K562 (cell line): ENCODE results near the gene POLD1. TPM values are rescaled to one million over a fixed set of nuclear protein-coding genes. Genes with fewer than 3 reads are reported as not detected.
A peak's percentile ranks its signal among the peaks of the same experiment; 100 is the strongest.

Experiments used
- FOXK1 ChIP-seq: sonication (generic); formaldehyde crosslinking; IDR thresholded peaks from 2 replicates; pipeline ENCODE4 v1.8.0; 2022; ENCODE audit warnings: missing genetic modification reagents, mild to moderate bottlenecking, borderline replicate concordance
- GTF2A2 ChIP-seq: IDR thresholded peaks from 2 replicates; pipeline ENCODE4 v1.6.1; 2016; ENCODE audit warnings: mild to moderate bottlenecking, missing genetic modification characterization, missing compliant biosample characterization
- LARP7 ChIP-seq: fragments of 450-650 bp; IDR thresholded peaks from 2 replicates; pipeline ENCODE4 v1.6.1; 2016
- MCM5 ChIP-seq: fragments of 450-650 bp; IDR thresholded peaks from 2 replicates; pipeline ENCODE4 v1.6.1; 2016; ENCODE audit warnings: low read depth
- MEF2A ChIP-seq: IDR thresholded peaks from 2 replicates; pipeline ENCODE4 v1.6.1; 2011; ENCODE audit warnings: low read depth, mild to moderate bottlenecking, low read length, moderate library complexity; ENCODE audit not compliant: control insufficient read depth
- POU5F1 ChIP-seq: fragments of 150-350 bp; IDR thresholded peaks from 2 replicates; pipeline ENCODE4 v1.6.1; 2014; ENCODE audit warnings: borderline replicate concordance, low read length, low read depth, mild to moderate bottlenecking; ENCODE audit not compliant: partially characterized antibody
- RBM15 ChIP-seq: fragments of 200-400 bp; formaldehyde crosslinking; IDR thresholded peaks from 2 replicates; pipeline ENCODE4 v1.6.1; 2018; ENCODE audit warnings: mild to moderate bottlenecking, low read length, moderate library complexity; ENCODE audit not compliant: insufficient read depth
- RBM25 ChIP-seq: fragments of 200-400 bp; formaldehyde crosslinking; IDR thresholded peaks from 2 replicates; pipeline ENCODE4 v1.6.1; 2018; ENCODE audit warnings: low read length, low read depth, moderate library complexity; ENCODE audit not compliant: severe bottlenecking
- RFX5 ChIP-seq: IDR thresholded peaks from 2 replicates; pipeline ENCODE4 v1.6.1; 2011; ENCODE audit warnings: low read depth, mild to moderate bottlenecking, improper control_type of control experiment, low read length
- STAG1 ChIP-seq: sonication (generic); formaldehyde crosslinking; IDR thresholded peaks from 2 replicates; pipeline ENCODE4 v1.5.0; 2020; ENCODE audit warnings: missing genetic modification reagents, borderline replicate concordance
- XRCC3 ChIP-seq: fragments of 450-650 bp; IDR thresholded peaks from 2 replicates; pipeline ENCODE4 v1.6.1; 2017; ENCODE audit warnings: mild to moderate bottlenecking, moderate library complexity
- YY1 ChIP-seq, 3 experiments: IDR thresholded peaks; 2 replicates each; pipeline ENCODE4 v1.6.1; 2011; ENCODE audit warnings: low read length in 2 of 3, mild to moderate bottlenecking in 2 of 3, moderate library complexity in 2 of 3, borderline replicate concordance in 1 of 3, control low read depth in 1 of 3, low read depth in 1 of 3; ENCODE audit not compliant: insufficient read depth in 3 of 3, insufficient replicate concordance in 2 of 3, control insufficient read depth in 1 of 3, insufficient read length in 1 of 3; ENCODE audit errors: extremely low read depth in 1 of 3
- ZEB2 ChIP-seq: fragments of 450-650 bp; IDR thresholded peaks from 2 replicates; pipeline ENCODE4 v1.6.1; 2016
- ZNF589 ChIP-seq: fragments of 200-800 bp; sonication (Bioruptor generic); IDR thresholded peaks from 2 replicates; pipeline ENCODE4 v1.6.1; 2016; ENCODE audit warnings: low read depth, missing genetic modification characterization, missing compliant biosample characterization
- polyA plus RNA-seq, 8 experiments: library from polyadenylated mRNA; depleted of rRNA in 4 of 8; stranded (reverse) in 5 of 8; unstranded in 3 of 8; fragments of >200 nt; fragmentation: Nextera tagmentation in 2 of 8; fragmentation: Illumina TruSeq in 1 of 8; extraction: Ambion mirVana in 2 of 8; extraction: Trizol in 1 of 8; gene quantifications; 2 replicates each; pipeline versions ENCODE4 v1.2.1 to v1.2.3, GENCODE V29; 2011 to 2014; ENCODE audit warnings: inconsistent platforms in 1 of 8, missing spikeins in 1 of 8
- total RNA-seq, 7 experiments: library from RNA; depleted of rRNA in 6 of 7; stranded (reverse); fragments of >200 nt in 6 of 7; fragmentation: Illumina TruSeq in 2 of 7; extraction: Trizol in 2 of 7; gene quantifications; 2 replicates each; pipeline versions ENCODE4 v1.2.1 to v1.2.3, GENCODE V29; 2011 to 2021; ENCODE audit warnings: low replicate concordance in 1 of 7
- TF ChIP-seq, protein P1 (sequence below): fragments of 450-650 bp; conservative IDR thresholded peaks from 2 replicates; pipeline ENCODE4 v1.6.1; 2016; ENCODE audit warnings: missing genetic modification characterization, low read depth, mild to moderate bottlenecking, control low read depth, missing compliant biosample characterization
- TF ChIP-seq, protein P2 (sequence below): fragments of 450-650 bp; formaldehyde crosslinking; conservative IDR thresholded peaks from 2 replicates; pipeline ENCODE4 v1.4.0; 2022; ENCODE audit warnings: mild to moderate bottlenecking, missing genetic modification characterization
- TF ChIP-seq, protein P3 (sequence below): fragments of 450-650 bp; formaldehyde crosslinking; IDR thresholded peaks from 2 replicates; pipeline ENCODE4 v1.4.0; 2020; ENCODE audit warnings: mild to moderate bottlenecking, moderate library complexity
- TF ChIP-seq, protein P4 (sequence below): fragments of 250-450 bp; sonication (Bioruptor Pico); IDR thresholded peaks from 2 replicates; pipeline ENCODE4 v1.6.1; 2021; ENCODE audit warnings: mild to moderate bottlenecking
- TF ChIP-seq, protein P5 (sequence below), 2 experiments: fragments of 450-650 bp; IDR thresholded peaks; 2 replicates each; pipeline ENCODE4 v1.6.1; 2016

Gene POLD1
- total and polyA plus RNA-seq, 9 of the 15 experiments (the other 6 are each of a cell fraction or from before 2014, with no cell fraction given): 1.3 to 312 (median 47.8) TPM

DNA sequence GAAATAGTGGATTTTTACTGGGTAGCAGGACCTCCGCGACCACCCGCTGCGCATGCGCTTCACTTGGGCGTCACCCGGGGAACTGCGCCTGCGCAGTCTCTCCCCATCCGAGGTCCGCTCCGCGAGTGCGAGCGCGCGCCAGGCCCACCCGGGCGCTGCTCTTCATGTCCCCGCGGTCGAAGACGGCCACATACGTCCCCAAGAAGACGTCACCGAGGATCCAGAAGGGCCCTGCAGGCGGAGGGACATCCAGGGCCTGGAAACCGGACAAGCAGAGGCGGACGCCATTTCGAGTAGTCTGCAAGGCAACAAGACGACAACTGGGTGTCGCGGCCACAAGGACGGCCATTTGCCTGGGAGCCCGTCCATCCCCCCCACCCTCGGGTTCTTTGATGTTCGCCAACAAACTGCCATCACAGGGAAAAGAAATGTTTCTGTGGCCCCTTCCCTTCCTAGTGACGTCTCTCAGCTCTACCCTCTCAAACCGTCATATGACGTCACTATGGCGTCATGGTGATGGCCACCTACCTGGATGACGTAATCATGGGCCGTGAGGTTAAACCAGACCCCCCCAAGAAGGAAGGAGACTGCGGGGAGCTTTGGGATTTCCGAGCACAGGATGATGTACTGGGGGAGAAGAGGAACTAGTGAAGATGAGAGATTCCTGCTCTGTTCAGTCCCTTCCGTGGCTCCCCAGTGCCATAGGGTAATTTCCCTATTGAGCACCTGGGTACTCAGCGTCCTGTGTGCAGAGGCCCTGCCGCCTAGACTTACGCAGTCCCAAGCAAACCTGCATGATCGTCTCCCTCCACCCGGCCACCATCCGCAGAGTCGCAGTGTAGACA is 25.4 kb upstream of the POLD1 start (continued):
- TF ChIP-seq, protein P1, sequence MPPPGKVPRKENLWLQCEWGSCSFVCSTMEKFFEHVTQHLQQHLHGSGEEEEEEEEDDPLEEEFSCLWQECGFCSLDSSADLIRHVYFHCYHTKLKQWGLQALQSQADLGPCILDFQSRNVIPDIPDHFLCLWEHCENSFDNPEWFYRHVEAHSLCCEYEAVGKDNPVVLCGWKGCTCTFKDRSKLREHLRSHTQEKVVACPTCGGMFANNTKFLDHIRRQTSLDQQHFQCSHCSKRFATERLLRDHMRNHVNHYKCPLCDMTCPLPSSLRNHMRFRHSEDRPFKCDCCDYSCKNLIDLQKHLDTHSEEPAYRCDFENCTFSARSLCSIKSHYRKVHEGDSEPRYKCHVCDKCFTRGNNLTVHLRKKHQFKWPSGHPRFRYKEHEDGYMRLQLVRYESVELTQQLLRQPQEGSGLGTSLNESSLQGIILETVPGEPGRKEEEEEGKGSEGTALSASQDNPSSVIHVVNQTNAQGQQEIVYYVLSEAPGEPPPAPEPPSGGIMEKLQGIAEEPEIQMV: no peak
- TF ChIP-seq ZEB2 (peak; percentile 95), STAG1 (CRISPR knock-in tag) (no peak), YY1 (IDR thresholded peaks at IDR 0.05; ENCODE audit: borderline replicate concordance in 1 of 3, control insufficient read depth in 1 of 3, extremely low read depth in 1 of 3, insufficient read depth in 3 of 3, insufficient read length in 1 of 3, insufficient replicate concordance in 2 of 3, low read depth in 1 of 3, low read length in 2 of 3) (peak; percentile 52 to 91 (median 84)), RBM25 (no peak), POU5F1 (no peak), MCM5 (no peak), RFX5 (peak; percentile 54; the same call in 1 of the 2 replicates), ZNF589 (CRISPR knock-in tag) (no peak; the same call in 1 of the 2 replicates), FOXK1 (no peak), XRCC3 (no peak), LARP7 (no peak), MEF2A (no peak), RBM15 (no peak), GTF2A2 (tag) (no peak)
- TF ChIP-seq, protein P2, sequence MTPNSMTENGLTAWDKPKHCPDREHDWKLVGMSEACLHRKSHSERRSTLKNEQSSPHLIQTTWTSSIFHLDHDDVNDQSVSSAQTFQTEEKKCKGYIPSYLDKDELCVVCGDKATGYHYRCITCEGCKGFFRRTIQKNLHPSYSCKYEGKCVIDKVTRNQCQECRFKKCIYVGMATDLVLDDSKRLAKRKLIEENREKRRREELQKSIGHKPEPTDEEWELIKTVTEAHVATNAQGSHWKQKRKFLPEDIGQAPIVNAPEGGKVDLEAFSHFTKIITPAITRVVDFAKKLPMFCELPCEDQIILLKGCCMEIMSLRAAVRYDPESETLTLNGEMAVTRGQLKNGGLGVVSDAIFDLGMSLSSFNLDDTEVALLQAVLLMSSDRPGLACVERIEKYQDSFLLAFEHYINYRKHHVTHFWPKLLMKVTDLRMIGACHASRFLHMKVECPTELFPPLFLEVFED (CRISPR knock-in tag): no peak
- TF ChIP-seq, protein P3, sequence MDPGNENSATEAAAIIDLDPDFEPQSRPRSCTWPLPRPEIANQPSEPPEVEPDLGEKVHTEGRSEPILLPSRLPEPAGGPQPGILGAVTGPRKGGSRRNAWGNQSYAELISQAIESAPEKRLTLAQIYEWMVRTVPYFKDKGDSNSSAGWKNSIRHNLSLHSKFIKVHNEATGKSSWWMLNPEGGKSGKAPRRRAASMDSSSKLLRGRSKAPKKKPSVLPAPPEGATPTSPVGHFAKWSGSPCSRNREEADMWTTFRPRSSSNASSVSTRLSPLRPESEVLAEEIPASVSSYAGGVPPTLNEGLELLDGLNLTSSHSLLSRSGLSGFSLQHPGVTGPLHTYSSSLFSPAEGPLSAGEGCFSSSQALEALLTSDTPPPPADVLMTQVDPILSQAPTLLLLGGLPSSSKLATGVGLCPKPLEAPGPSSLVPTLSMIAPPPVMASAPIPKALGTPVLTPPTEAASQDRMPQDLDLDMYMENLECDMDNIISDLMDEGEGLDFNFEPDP: no peak
- TF ChIP-seq, protein P4, sequence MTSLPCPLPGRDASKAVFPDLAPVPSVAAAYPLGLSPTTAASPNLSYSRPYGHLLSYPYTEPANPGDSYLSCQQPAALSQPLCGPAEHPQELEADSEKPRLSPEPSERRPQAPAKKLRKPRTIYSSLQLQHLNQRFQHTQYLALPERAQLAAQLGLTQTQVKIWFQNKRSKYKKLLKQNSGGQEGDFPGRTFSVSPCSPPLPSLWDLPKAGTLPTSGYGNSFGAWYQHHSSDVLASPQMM: no peak
- TF ChIP-seq, protein P5, sequence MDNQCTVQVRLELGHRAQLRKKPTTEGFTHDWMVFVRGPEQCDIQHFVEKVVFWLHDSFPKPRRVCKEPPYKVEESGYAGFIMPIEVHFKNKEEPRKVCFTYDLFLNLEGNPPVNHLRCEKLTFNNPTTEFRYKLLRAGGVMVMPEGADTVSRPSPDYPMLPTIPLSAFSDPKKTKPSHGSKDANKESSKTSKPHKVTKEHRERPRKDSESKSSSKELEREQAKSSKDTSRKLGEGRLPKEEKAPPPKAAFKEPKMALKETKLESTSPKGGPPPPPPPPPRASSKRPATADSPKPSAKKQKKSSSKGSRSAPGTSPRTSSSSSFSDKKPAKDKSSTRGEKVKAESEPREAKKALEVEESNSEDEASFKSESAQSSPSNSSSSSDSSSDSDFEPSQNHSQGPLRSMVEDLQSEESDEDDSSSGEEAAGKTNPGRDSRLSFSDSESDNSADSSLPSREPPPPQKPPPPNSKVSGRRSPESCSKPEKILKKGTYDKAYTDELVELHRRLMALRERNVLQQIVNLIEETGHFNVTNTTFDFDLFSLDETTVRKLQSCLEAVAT (IDR thresholded peaks at IDR 0.05): 0 out of 4 replicates have a peak, but pooled peaks of 1 of the 2 experiments have one; percentile 18
